Stimulated activated CD4-positive, alpha-beta T cell treated with anti-CD3 and anti-CD28 coated beads, Interleukin-4, amount 100 ng/mL, for 48 hours (primary cell): ENCODE data around the gene PAPPA.

Experiments
- DNase-seq, 2 donors: peaks; one replicate each; pipeline ENCODE4 v3.0.0-alpha.2; 2020; ENCODE audit warnings: low read depth in 2 of 2

Gene PAPPA

GRCh38 chr9:116151966-116152381 lies 1.6 kb upstream of the PAPPA start:
- no peak for DNase-seq

- DNase-seq: no peak
Measured at GRCh38 chr9:116152390-116152789, 1.2 kb upstream of the PAPPA start.

GRCh38 chr9:116152941-116153764 lies 438 bp upstream of the PAPPA start:
- no peak for DNase-seq

GRCh38 chr9:116154334-116154975 lies 864 bp downstream of the PAPPA start:
- no peak for DNase-seq

GRCh38 chr9:116154976-116155697 lies 1.5 kb downstream of the PAPPA start:
- DNase-seq: no peak

GRCh38 chr9:116155698-116156039 lies 2.1 kb downstream of the PAPPA start:
- no peak for DNase-seq

- no peak for DNase-seq
Measured at GRCh38 chr9:116156621-116157314, 3.2 kb downstream of the PAPPA start.

GRCh38 chr9:116157436-116158138 lies 4.0 kb downstream of the PAPPA start:
- DNase-seq: no peak

- DNase-seq: no peak
Measured at GRCh38 chr9:116160676-116161571, 7.3 kb downstream of the PAPPA start.

- DNase-seq: no peak
Measured at GRCh38 chr9:116162241-116162781, 8.7 kb downstream of the PAPPA start.

- DNase-seq: no peak
Measured at GRCh38 chr9:116163293-116164055, 9.9 kb downstream of the PAPPA start.

- no peak for DNase-seq
Measured at GRCh38 chr9:116165912-116166311, 12.3 kb downstream of the PAPPA start.

- no peak for DNase-seq
Measured at GRCh38 chr9:116166713-116167112, 13.1 kb downstream of the PAPPA start.

- no peak for DNase-seq
Measured at GRCh38 chr9:116168231-116168630, 14.6 kb downstream of the PAPPA start.

GRCh38 chr9:116172216-116172615 lies 18.6 kb downstream of the PAPPA start:
- DNase-seq: no peak

- DNase-seq: no peak
Measured at GRCh38 chr9:116174347-116174746, 20.8 kb downstream of the PAPPA start.

GRCh38 chr9:116175614-116176013 lies 22.0 kb downstream of the PAPPA start:
- no peak for DNase-seq

GRCh38 chr9:116178481-116179211 lies 25.1 kb downstream of the PAPPA start:
- no peak for DNase-seq

GRCh38 chr9:116179568-116179967 lies 26.0 kb downstream of the PAPPA start:
- no peak for DNase-seq
